GM21423 (cell line): ENCODE results near the gene NCKAP5.

ENCODE experiments used
- ATAC-seq: cut with Tn5 transposase; IDR thresholded peaks from one replicate; pipeline ENCODE4 v1.9.1; 2021; ENCODE audit warnings: mild to moderate bottlenecking, moderate library complexity; ENCODE audit not compliant: unreplicated experiment

The NCKAP5 gene

GRCh38 chr2:133433455-133434451, 134.5 kb downstream of the NCKAP5 start:
- no peak for ATAC-seq

GRCh38 chr2:133432778-133433177, 135.5 kb downstream of the NCKAP5 start:
- ATAC-seq, result no peak

- no peak for ATAC-seq
Measured at GRCh38 chr2:133431289-133431688, 137.0 kb downstream of the NCKAP5 start.

GRCh38 chr2:133426791-133427190, 141.5 kb downstream of the NCKAP5 start:
- ATAC-seq, result no peak

- no peak for ATAC-seq
Measured at GRCh38 chr2:133425612-133426011, 142.7 kb downstream of the NCKAP5 start.

GRCh38 chr2:133424876-133425275, 143.4 kb downstream of the NCKAP5 start:
- ATAC-seq, result no peak

GRCh38 chr2:133422931-133423351, 145.3 kb downstream of the NCKAP5 start:
- ATAC-seq, result no peak

GRCh38 chr2:133421516-133422324, 146.5 kb downstream of the NCKAP5 start:
- peak; percentile 97 for ATAC-seq

GRCh38 chr2:133420788-133421187, 147.5 kb downstream of the NCKAP5 start:
- ATAC-seq, result no peak

GRCh38 chr2:133418671-133419070, 149.6 kb downstream of the NCKAP5 start:
- ATAC-seq, result no peak

- ATAC-seq, result peak; percentile 41
Measured at GRCh38 chr2:133418021-133418420, 150.2 kb downstream of the NCKAP5 start.

GRCh38 chr2:133417415-133417814, 150.8 kb downstream of the NCKAP5 start:
- no peak for ATAC-seq

- no peak for ATAC-seq
Measured at GRCh38 chr2:133416736-133417135, 151.5 kb downstream of the NCKAP5 start.

GRCh38 chr2:133416146-133416545, 152.1 kb downstream of the NCKAP5 start:
- ATAC-seq, result no peak

GRCh38 chr2:133415210-133415876, 152.9 kb downstream of the NCKAP5 start:
- ATAC-seq, result no peak

GRCh38 chr2:133414486-133415209, 153.6 kb downstream of the NCKAP5 start:
- no peak for ATAC-seq

- no peak for ATAC-seq
Measured at GRCh38 chr2:133413863-133414262, 154.4 kb downstream of the NCKAP5 start.

GRCh38 chr2:133412694-133413093, 155.6 kb downstream of the NCKAP5 start:
- no peak for ATAC-seq

GRCh38 chr2:133411857-133412256, 156.4 kb downstream of the NCKAP5 start:
- ATAC-seq, result no peak

- ATAC-seq, result no peak
Measured at GRCh38 chr2:133411101-133411500, 157.2 kb downstream of the NCKAP5 start.
